GM23338 (cell line): Measurements from ENCODE around the gene RPF1. TPM values are rescaled to one million over a fixed set of nuclear protein-coding genes. Genes with fewer than 3 reads are reported as not detected.

Experiments used
- ATAC-seq: fragments of 200-7000 bp; cut with Tn5 transposase; 3 replicates; pipeline ENCODE4 v1.9.1; 2020
- DNase-seq: peaks from one replicate; pipeline ENCODE4 v3.0.0-alpha.2; 2015; ENCODE audit warnings: low spot score
- H2AFZ ChIP-seq: fragments of 200-600 bp; sonication (generic); 2 replicates; pipeline ENCODE4 v1.8.0; 2016; ENCODE audit warnings: antibody characterized with exemption, mild to moderate bottlenecking, moderate library complexity
- H3F3A ChIP-seq: fragments of 200-600 bp; sonication (generic); replicated peaks from 2 replicates; pipeline ENCODE4 v1.8.0; 2017; ENCODE audit warnings: antibody characterized with exemption, mixed run types, low read depth
- H3K27ac ChIP-seq: fragments of 200-600 bp; sonication (generic); 2 replicates; pipeline ENCODE4 v1.6.1; 2016; ENCODE audit warnings: low read depth
- H3K27me3 ChIP-seq: fragments of 200-600 bp; sonication (generic); 2 replicates; pipeline ENCODE4 v1.8.0; 2016; ENCODE audit warnings: mild to moderate bottlenecking, mixed run types, moderate library complexity; ENCODE audit not compliant: insufficient read depth
- H3K36me3 ChIP-seq: fragments of 200-600 bp; sonication (generic); 2 replicates; pipeline ENCODE4 v1.8.0; 2016; ENCODE audit warnings: mild to moderate bottlenecking; ENCODE audit not compliant: insufficient read depth
- H3K4me1 ChIP-seq: fragments of 200-600 bp; sonication (generic); 2 replicates; pipeline ENCODE4 v1.8.0; 2016; ENCODE audit warnings: mild to moderate bottlenecking, moderate library complexity; ENCODE audit not compliant: insufficient read depth
- H3K4me2 ChIP-seq: fragments of 200-600 bp; sonication (generic); 2 replicates; pipeline ENCODE4 v1.7.1; 2017; ENCODE audit warnings: mixed run types
- H3K4me3 ChIP-seq: fragments of 200-600 bp; sonication (generic); 2 replicates; pipeline ENCODE4 v1.6.1; 2016; ENCODE audit warnings: mixed run types
- H3K79me2 ChIP-seq: fragments of 200-600 bp; sonication (generic); replicated peaks from 2 replicates; pipeline ENCODE4 v1.8.0; 2017; ENCODE audit warnings: mild to moderate bottlenecking; ENCODE audit not compliant: insufficient read depth
- H3K9me2 ChIP-seq: fragments of 200-600 bp; sonication (generic); 2 replicates; pipeline ENCODE4 v1.8.0; 2017; ENCODE audit not compliant: insufficient read depth
- H4K20me1 ChIP-seq: fragments of 200-600 bp; sonication (generic); replicated peaks from 2 replicates; pipeline ENCODE4 v1.8.0; 2017; ENCODE audit warnings: mild to moderate bottlenecking; ENCODE audit not compliant: insufficient read depth
- H3K27ac Mint-ChIP-seq: 2 replicates; pipeline ENCODE4 v1.8.0; 2020; ENCODE audit warnings: inconsistent platforms, mild to moderate bottlenecking, moderate library complexity, mixed read lengths
- H3K27me3 Mint-ChIP-seq: 3 replicates; pipeline ENCODE4 v1.8.0; 2022; ENCODE audit warnings: low read depth, mild to moderate bottlenecking, moderate library complexity, mixed read lengths, inconsistent platforms; ENCODE audit not compliant: insufficient read depth, poor library complexity
- H3K36me3 Mint-ChIP-seq: 3 replicates; pipeline ENCODE4 v1.8.0; 2021; ENCODE audit warnings: low read depth, mild to moderate bottlenecking, inconsistent platforms, moderate library complexity, mixed read lengths
- H3K4me1 Mint-ChIP-seq: 3 replicates; pipeline ENCODE4 v1.8.0; 2020; ENCODE audit warnings: mild to moderate bottlenecking, inconsistent platforms, mixed read lengths
- H3K4me3 Mint-ChIP-seq: 3 replicates; pipeline ENCODE4 v1.8.0; 2021; ENCODE audit warnings: moderate library complexity, mild to moderate bottlenecking, inconsistent platforms, mixed read lengths
- H3K9me3 Mint-ChIP-seq: 3 replicates; pipeline ENCODE4 v1.8.0; 2020; ENCODE audit warnings: moderate library complexity, mild to moderate bottlenecking, inconsistent platforms, mixed read lengths
- CREB1 ChIP-seq: fragments of 250-450 bp; sonication (Bioruptor Pico); IDR thresholded peaks from 2 replicates; pipeline ENCODE4 v1.5.0; 2020; ENCODE audit warnings: low read depth, mild to moderate bottlenecking, moderate library complexity
- CTCF ChIP-seq, 2 experiments: fragments of 200-600 bp in 1 of 2; sonication (generic) in 1 of 2; conservative IDR thresholded peaks; 2 replicates each; pipeline versions ENCODE4 v1.5.1 to v1.6.1; 2016 to 2017; ENCODE audit warnings: antibody characterized with exemption in 2 of 2, low read depth in 2 of 2, mild to moderate bottlenecking in 2 of 2, moderate library complexity in 1 of 2
- ETS1 ChIP-seq: IDR thresholded peaks from 2 replicates; pipeline ENCODE4 v1.6.1; 2016; ENCODE audit warnings: antibody characterized with exemption
- EZH2 ChIP-seq: fragments of 200-600 bp; sonication (generic); IDR thresholded peaks from one replicate; pipeline ENCODE4 v1.8.0; 2017; ENCODE audit warnings: antibody characterized with exemption, mild to moderate bottlenecking, low read depth; ENCODE audit not compliant: unreplicated experiment
- EZH2phosphoT487 ChIP-seq: fragments of 200-600 bp; sonication (generic); IDR thresholded peaks from one replicate; pipeline ENCODE4 v1.8.1; 2018; ENCODE audit warnings: antibody characterized with exemption; ENCODE audit not compliant: unreplicated experiment
- JUNB ChIP-seq: IDR thresholded peaks from one replicate; pipeline ENCODE4 v1.6.1; 2016; ENCODE audit warnings: antibody characterized with exemption; ENCODE audit not compliant: unreplicated experiment
- NANOG ChIP-seq: IDR thresholded peaks from 2 replicates; pipeline ENCODE4 v1.6.1; 2016; ENCODE audit warnings: antibody characterized with exemption, borderline replicate concordance
- POLR2AphosphoS5 ChIP-seq: IDR thresholded peaks from 2 replicates; pipeline ENCODE4 v1.6.1; 2016; ENCODE audit warnings: antibody characterized with exemption, low read depth
- REST ChIP-seq: IDR thresholded peaks from one replicate; pipeline ENCODE4 v1.6.1; 2018; ENCODE audit warnings: antibody characterized with exemption; ENCODE audit not compliant: unreplicated experiment
- STAT1 ChIP-seq: IDR thresholded peaks from one replicate; pipeline ENCODE4 v1.6.1; 2016; ENCODE audit warnings: antibody characterized with exemption; ENCODE audit not compliant: unreplicated experiment
- ZNF114 ChIP-seq: fragments of 250-450 bp; sonication (Bioruptor Pico); IDR thresholded peaks from 2 replicates; pipeline ENCODE4 v1.5.0; 2020; ENCODE audit warnings: mild to moderate bottlenecking, moderate library complexity
- ZNF331 ChIP-seq: fragments of 250-450 bp; sonication (Bioruptor Pico); IDR thresholded peaks from 2 replicates; pipeline ENCODE4 v1.5.0; 2020; ENCODE audit warnings: low read depth, mild to moderate bottlenecking, moderate library complexity
- ZNF462 ChIP-seq: fragments of 250-450 bp; sonication (Bioruptor Pico); IDR thresholded peaks from 2 replicates; pipeline ENCODE4 v1.5.0; 2020; ENCODE audit warnings: mild to moderate bottlenecking, moderate library complexity
- polyA plus RNA-seq: library from polyadenylated mRNA; unstranded; fragments of >200 nt; fragmentation: Nextera tagmentation; extraction: Ambion mirVana; gene quantifications from 2 replicates; pipeline ENCODE4 v1.2.1, GENCODE V29; 2016
- total RNA-seq: library from RNA; depleted of rRNA; stranded (reverse); fragments of >200 nt; shearing (Covaris generic); gene quantifications from 2 replicates; pipeline ENCODE4 v1.2.3, GENCODE V29; 2014

RPF1 gene
- total and polyA plus RNA-seq, 2 experiments from 2014 or later: 56.4 to 57.1 TPM

GRCh38 chr1:84488107-84488506 lies 9.0 kb downstream of the RPF1 start:
- no peak overlapping the region for H3K4me2 ChIP-seq
- H3K27me3 ChIP-seq: no peaks in the 10 kb centered on the region
- peaks cover 23% of the 10 kb centered on the region for H3K36me3 ChIP-seq
- Mint-ChIP-seq H3K27ac (no peak overlapping the region), H3K9me3 (no peaks in the 10 kb centered on the region), H3K36me3 (peaks cover 57% of the 10 kb centered on the region), H3K27me3 (peaks cover 2% of the 10 kb centered on the region), H3K4me3 (no peak overlapping the region), H3K4me1 (no peaks in the 10 kb centered on the region)
- H4K20me1 ChIP-seq: peaks cover 5% of the 10 kb centered on the region; the same call in 1 of the 2 replicates
- peaks cover 37% of the 10 kb centered on the region for H3K79me2 ChIP-seq
- TF ChIP-seq ZNF114 (CRISPR knock-in tag) (no peak), ZNF462 (CRISPR knock-in tag) (no peak), ZNF331 (no peak), STAT1 (no peak), CTCF (conservative IDR thresholded peaks at IDR 0.05; ENCODE audit: low read depth in 2 of 2) (no peak), ETS1 (no peak), EZH2 (no peak), REST (no peak), CREB1 (no peak), POLR2AphosphoS5 (no peak), JUNB (no peak), EZH2phosphoT487 (no peak), NANOG (no peak)
- DNase-seq (no peak), ATAC-seq (no peak)
- no peak overlapping the region for H3K27ac ChIP-seq
- no peak overlapping the region for H2AFZ ChIP-seq
- H3K4me3 ChIP-seq: no peak overlapping the region
- H3K9me2 ChIP-seq: no peaks in the 10 kb centered on the region
- no peaks in the 10 kb centered on the region for H3K4me1 ChIP-seq
- H3F3A ChIP-seq: no peaks in the 10 kb centered on the region
